ENCODE data around the gene UTP14A.
"Not testable (repeated sequence)": the region's sequence is repeated elsewhere in the genome, so short reads cannot be mapped to it uniquely, and the experiment has no call there.

The UTP14A gene, protein sequence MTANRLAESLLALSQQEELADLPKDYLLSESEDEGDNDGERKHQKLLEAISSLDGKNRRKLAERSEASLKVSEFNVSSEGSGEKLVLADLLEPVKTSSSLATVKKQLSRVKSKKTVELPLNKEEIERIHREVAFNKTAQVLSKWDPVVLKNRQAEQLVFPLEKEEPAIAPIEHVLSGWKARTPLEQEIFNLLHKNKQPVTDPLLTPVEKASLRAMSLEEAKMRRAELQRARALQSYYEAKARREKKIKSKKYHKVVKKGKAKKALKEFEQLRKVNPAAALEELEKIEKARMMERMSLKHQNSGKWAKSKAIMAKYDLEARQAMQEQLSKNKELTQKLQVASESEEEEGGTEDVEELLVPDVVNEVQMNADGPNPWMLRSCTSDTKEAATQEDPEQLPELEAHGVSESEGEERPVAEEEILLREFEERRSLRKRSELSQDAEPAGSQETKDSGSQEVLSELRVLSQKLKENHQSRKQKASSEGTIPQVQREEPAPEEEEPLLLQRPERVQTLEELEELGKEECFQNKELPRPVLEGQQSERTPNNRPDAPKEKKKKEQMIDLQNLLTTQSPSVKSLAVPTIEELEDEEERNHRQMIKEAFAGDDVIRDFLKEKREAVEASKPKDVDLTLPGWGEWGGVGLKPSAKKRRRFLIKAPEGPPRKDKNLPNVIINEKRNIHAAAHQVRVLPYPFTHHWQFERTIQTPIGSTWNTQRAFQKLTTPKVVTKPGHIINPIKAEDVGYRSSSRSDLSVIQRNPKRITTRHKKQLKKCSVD

GRCh38 chrX:129905787-129906580, at the start of gene UTP14A:
Gene UTP14A, plus strand, starts transcription at chrX:129906164. Its CDS starts 47 bp downstream, at chrX:129906211.
- DNase-seq (ENCODE audit: low spot score): peak; percentile 92

GRCh38 chrX:129859134-129859533, 46.8 kb upstream of the UTP14A start:
- not testable (repeated sequence) for DNase-seq (ENCODE audit: low spot score)

DNA sequence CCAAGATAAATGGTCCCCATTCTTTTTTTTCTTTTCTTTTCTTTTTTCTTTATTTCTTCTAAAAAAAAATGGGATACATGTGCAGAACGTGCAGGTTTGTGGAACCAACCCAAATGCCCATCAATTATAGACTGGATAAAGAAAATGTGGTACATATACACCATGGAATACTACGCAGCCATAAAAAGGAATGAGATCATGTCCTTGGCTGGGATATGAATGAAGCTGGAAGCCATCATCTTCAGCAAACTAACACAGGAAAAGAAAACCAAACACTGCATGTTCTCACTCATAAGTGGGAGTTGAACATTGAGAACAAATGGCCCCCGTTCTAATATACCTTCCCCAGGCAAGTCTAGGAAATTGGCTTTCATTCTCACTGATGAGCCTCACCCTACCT, 39.6 kb upstream of the UTP14A start:
- not testable (repeated sequence) for DNase-seq (ENCODE audit: low spot score)

GRCh38 chrX:129872524-129872923, 33.4 kb upstream of the UTP14A start:
- no peak for DNase-seq (ENCODE audit: low spot score)

- DNase-seq (ENCODE audit: low spot score): peak; percentile 57
Observed at GRCh38 chrX:129875669-129876068, 30.3 kb upstream of the UTP14A start.

DNA sequence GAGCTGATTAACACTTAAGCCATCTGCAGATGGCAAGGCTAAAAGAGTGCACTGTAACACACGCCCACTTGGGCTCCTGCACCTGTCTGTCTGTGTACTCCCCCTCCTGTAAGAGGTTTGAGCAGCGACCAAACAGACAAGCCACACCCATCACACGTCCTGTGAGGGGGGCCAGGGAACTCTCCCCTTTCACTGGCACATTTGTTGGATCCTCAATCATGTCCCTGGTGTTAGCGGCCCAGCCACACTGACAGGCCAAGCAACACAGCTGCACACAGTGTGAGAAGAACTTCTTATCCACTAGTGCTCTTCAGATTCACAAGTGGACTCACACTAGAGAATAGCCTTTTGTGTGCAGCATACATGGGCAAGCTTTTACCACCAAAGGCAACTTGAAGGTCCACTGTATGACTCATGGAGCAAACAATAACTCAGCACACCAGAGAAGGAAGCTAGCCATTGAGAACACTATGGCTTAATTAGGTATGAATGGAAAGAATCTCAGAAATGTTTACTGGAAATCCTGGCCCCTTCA, 29.1 kb upstream of the UTP14A start:
- no peak for DNase-seq (ENCODE audit: low spot score)

- no peak for DNase-seq (ENCODE audit: low spot score)
Observed at GRCh38 chrX:129877401-129877800, 28.6 kb upstream of the UTP14A start.

- no peak for DNase-seq (ENCODE audit: low spot score)
Observed at GRCh38 chrX:129900054-129900453, 5.9 kb upstream of the UTP14A start.

DNA sequence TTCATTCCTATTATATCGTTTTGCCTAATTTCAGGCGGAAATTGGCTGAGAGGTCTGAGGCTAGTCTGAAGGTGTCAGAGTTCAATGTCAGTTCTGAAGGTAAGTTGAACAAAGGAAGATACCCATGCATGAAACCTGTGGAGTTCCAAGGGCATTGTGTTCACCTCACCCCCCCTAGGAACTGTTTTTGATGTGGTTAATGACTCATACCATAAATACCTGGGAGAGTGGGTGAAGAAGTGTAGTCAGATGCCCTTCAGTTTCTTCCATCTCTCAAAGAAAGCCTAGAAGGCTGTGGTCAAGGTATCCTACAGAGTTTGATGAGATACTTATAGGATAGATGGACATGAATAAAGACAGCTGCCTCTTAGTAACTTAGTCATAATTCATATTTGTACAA, 2.7 kb downstream of the UTP14A start:
- no peak for DNase-seq (ENCODE audit: low spot score)

DNA sequence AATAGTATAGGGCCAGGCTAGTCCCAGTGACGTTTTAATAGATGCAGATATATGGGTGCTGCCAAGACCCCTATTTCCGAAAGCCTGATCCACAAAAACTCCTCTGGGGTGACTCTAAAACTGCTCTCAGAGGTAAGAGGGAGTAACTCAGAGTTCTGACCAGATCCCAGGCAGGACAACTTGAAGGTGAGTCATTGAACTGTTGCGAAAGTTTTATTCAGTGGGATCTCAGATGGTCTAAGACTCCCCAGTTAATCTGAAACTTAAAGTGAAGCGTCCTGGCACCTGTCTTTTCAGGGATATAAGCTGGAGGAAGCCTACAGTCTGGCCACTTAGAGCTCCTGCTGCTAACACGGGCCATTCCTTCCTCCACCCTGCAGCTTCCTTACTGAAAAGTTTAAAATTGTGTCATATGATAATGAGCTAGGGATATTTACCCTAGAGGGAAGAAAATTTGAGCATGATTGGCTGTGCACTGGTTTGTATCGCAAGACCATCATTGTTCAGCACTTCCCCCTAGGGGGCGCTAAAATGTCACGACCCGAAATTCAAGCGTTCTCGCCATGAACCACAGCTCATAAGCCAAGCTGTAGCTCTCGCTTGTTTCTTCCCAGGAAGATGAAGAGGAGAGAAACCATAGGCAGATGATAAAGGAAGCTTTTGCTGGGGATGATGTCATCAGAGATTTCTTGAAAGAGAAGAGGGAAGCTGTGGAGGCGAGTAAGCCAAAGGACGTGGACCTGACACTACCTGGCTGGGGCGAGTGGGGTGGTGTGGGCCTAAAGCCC, 19.5 kb downstream of the UTP14A start:
- DNase-seq (ENCODE audit: low spot score): peak; percentile 76

- no peak for DNase-seq (ENCODE audit: low spot score)
Observed at GRCh38 chrX:129930941-129931410, 25.0 kb downstream of the UTP14A start.

DNA sequence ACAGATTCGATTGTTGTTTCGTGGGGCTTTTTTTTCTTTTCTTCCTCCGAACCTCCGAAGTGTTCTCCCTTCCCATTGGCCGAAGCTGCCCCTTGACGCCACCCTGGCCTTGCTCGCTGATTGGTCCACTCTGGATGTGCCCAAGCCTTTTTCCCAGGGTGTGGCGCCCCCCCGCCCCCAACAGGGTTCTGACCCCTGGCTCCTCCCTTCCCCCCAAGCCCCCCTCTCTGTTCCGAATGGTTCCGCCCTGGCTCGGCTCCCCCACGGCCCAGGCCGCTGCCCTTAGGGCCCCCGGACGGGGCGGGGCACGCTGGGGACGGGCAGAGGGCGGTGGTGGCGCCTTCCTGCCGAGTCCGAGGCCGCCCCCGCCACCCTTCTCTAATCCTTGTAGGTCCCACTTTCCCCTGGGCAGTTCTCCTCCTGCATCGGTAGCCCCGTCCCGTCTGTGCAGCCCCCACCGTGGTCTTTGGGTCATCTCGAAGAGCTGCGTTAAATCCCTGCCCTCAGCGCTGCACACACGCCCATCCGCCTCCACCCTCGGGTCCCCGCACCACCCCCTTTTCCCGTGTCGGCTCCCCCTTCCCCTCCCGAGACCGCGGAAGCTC, 25.5 kb downstream of the UTP14A start:
- peak; percentile 91 for DNase-seq (ENCODE audit: low spot score)

DNA sequence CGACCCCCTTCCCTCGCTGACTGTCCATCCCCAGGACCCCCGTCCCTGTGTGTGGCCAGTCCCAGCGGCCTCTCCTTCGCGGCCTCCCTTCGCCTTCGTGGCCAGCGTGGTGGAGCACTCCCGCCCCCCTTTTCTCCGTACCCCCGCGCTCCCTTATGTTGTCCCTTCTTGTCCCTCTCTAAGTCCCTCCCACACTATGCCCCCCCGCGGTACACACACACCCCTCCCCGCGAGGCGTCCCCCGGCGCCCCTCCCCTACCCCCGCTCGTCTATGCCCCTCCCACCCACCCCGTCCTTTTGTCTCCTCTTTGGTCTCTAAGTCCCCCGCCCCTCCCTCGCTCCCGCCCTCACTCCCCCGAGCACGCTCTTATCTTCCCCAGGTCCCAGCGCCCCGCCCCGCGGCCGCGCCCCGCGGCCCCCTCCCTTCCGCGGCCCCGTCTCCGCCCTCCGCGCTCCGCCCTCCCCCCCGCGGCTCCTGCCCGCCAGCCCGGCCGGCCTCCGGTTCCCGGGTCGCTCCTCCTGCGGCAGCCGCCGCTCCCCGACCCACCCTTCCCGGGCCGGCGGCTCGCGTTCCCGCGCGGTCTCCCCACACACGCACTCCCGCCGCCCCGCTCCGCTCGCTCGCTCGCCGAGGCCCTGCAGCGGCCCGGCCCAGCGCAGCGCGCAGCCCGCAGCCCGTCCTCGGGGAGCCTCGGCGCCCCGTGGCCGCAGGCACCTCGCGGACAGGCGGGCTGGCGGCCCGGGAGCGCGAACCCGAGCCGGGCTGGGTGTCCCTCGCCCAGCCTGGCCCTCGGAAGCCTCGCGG, 26.3 kb downstream of the UTP14A start:
- DNase-seq (ENCODE audit: low spot score): peak; percentile 82

- peak; percentile 12 for DNase-seq (ENCODE audit: low spot score)
Observed at GRCh38 chrX:129932821-129933321, 26.9 kb downstream of the UTP14A start.

DNA sequence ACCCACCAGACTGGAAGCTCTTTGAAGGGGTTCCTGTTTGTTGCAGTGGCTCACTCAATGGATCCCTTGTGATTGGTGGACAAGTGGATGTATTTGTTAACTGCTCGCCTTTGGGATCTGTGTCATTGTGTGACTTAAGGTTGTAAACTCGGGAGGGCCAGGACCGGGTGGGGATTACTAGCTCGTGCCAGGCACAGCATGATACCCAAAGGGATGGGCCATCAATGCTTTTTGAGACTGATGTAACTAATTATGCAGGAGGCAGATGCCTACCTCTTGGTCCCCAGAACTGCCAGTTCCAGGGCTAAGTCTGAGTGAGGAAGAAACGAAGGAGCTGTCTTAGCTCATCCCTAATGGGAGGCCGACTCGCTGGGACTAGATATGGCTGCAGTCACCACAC, 27.7 kb downstream of the UTP14A start:
- DNase-seq (ENCODE audit: low spot score): no peak

DNA sequence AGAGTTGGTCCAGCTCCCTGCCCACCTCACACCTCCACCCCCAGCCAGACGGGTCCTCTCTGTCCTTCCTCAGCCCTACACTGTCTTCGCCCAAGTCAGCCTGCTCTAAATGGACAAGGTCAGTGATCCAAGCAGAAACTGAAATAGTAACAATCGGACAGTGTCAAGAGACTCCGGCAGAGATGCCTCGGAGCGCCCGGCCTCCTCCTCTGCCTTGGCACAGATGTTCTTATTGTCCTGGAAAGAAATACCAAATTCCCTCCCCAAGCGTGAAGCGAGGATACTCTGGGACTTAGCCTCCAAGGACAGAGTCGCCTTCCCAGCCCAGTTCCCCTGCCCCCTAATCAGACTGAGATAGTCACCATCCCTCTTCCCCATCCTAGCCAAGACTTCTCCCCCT, 28.5 kb downstream of the UTP14A start:
- DNase-seq (ENCODE audit: low spot score): no peak

- no peak for DNase-seq (ENCODE audit: low spot score)
Observed at GRCh38 chrX:129934952-129935351, 29.0 kb downstream of the UTP14A start.

DNA sequence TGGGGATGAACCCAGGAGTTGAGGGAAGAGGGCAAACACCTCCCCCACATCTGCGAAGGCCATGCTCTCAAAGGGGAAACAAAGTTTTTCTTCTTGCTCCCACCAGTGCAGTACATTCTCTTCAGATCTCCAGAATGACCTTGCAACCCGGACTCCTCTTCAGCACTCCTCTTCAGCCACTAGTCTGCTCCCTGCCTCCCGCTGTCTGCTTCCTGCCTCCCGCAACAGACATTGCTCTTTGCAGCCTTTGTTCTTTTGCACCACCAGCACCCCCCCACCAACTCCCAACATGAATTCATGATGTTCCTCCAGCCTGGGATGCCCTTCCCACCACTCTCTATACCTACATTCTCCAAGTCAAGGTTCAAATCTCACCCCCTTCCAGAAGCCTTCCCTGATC, 32.1 kb downstream of the UTP14A start:
- DNase-seq (ENCODE audit: low spot score): no peak

GRCh38 chrX:129939986-129940385, 34.0 kb downstream of the UTP14A start:
- no peak for DNase-seq (ENCODE audit: low spot score)

DNA sequence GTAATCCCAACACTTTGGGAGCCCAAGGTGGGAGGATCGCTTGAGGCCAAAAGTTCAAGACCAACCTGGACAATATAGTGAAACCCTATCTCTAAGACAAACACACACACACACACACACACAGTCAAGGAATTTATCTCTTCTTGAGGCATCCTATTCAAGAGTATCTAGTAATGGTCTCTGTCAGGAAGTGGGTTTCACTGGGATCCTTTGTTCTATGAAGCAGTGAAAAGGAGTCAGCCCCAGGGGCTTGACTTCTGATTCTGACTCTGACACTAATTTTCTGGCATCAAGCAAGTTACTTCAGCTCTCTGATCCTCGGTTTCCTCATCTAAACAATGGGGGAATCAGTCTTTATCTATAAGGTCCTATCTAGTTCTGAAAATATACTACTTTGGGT, 34.8 kb downstream of the UTP14A start:
- DNase-seq (ENCODE audit: low spot score): no peak

All from RKO (cell line).